B cell (primary cell): ENCODE results near the gene ARHGAP26. TPM values are rescaled to one million over a fixed set of nuclear protein-coding genes. Genes with fewer than 3 reads are reported as not detected.

Experiments used
- ATAC-seq: fragments of 200-7000 bp; cut with Tn5 transposase; one replicate; pipeline ENCODE4 v1.10.0; 2021; ENCODE audit warnings: low read depth, mild to moderate bottlenecking, moderate number of reproducible peaks, moderate library complexity
- CTCF ChIA-PET: fragments of 350-600 bp; sonication (Branson Sonifier 250); formaldehyde crosslinking; loops from one replicate; lab custom pipeline; 2021; ENCODE audit warnings: antibody characterized with exemption, inconsistent platforms; lab: Charles Lee
- POLR2A ChIA-PET: fragments of 350-600 bp; sonication (Branson Sonifier 250); formaldehyde crosslinking; loops from one replicate; lab custom pipeline; 2021; ENCODE audit warnings: antibody characterized with exemption; lab: Charles Lee
- DNase-seq: peaks from one replicate; pipeline ENCODE4 v3.0.0; 2013
- H2AFZ ChIP-seq: 2 replicates; pipeline ENCODE4 v1.6.1; 2012; ENCODE audit warnings: mild to moderate bottlenecking, low read depth, low read length; ENCODE audit not compliant: insufficient read depth, poor library complexity, severe bottlenecking
- H3K27ac ChIP-seq, 2 donors: 1 replicate in 1 of 2; 2 replicates in 1 of 2; pipeline ENCODE4 v1.5.1; 2012 to 2013; ENCODE audit warnings: low read length in 2 of 2, mild to moderate bottlenecking in 2 of 2, moderate library complexity in 1 of 2
- H3K27me3 ChIP-seq, 4 experiments: fragments of 200-600 bp in 1 of 4; sonication (generic) in 1 of 4; replicated peaks in 1 of 4; 1 replicate in 2 of 4; 2 replicates in 2 of 4; pipeline versions ENCODE4 v1.6.1 to v1.7.0; 2013 to 2016; ENCODE audit warnings: low read length in 3 of 4, mild to moderate bottlenecking in 2 of 4, mixed read lengths in 1 of 4, moderate library complexity in 1 of 4; ENCODE audit not compliant: insufficient read depth in 4 of 4, control insufficient read depth in 3 of 4; ENCODE audit errors: control extremely low read depth in 1 of 4
- H3K36me3 ChIP-seq, 2 experiments: replicated peaks in 1 of 2; 1 replicate in 1 of 2; 2 replicates in 1 of 2; pipeline versions ENCODE4 v1.6.1 to v1.7.1; 2013; ENCODE audit warnings: low read length in 1 of 2; ENCODE audit not compliant: insufficient read depth in 2 of 2, control insufficient read depth in 1 of 2; ENCODE audit errors: control extremely low read depth in 1 of 2, extremely low read depth in 1 of 2
- H3K4me1 ChIP-seq, 2 donors: fragments of 200-600 bp in 1 of 2; sonication (generic) in 1 of 2; 1 replicate in 1 of 2; 2 replicates in 1 of 2; pipeline versions ENCODE4 v1.5.1 to v1.6.1; 2013 to 2017; ENCODE audit warnings: low read length in 2 of 2; ENCODE audit not compliant: control insufficient read depth in 2 of 2, insufficient read depth in 2 of 2
- H3K4me2 ChIP-seq: replicated peaks from 2 replicates; pipeline ENCODE3; 2012; ENCODE audit warnings: mild to moderate bottlenecking, low read depth, low read length; ENCODE audit not compliant: poor library complexity, severe bottlenecking
- H3K4me3 ChIP-seq, 5 experiments: fragments of 200-600 bp in 1 of 5; sonication (generic) in 1 of 5; 1 replicate in 3 of 5; 2 replicates in 2 of 5; pipeline versions ENCODE4 v1.5.1 to v1.7.0; 2011 to 2016; ENCODE audit warnings: low read length in 4 of 5, mild to moderate bottlenecking in 4 of 5, low read depth in 2 of 5, control low read depth in 1 of 5, moderate library complexity in 1 of 5; ENCODE audit not compliant: insufficient read depth in 1 of 5; ENCODE audit errors: control extremely low read depth in 1 of 5, extremely low read depth in 1 of 5
- H3K79me2 ChIP-seq: fragments of 200-600 bp; sonication (generic); one replicate; pipeline ENCODE4 v1.6.0; 2016; ENCODE audit warnings: low read length; ENCODE audit not compliant: control insufficient read depth, insufficient read depth
- H3K9ac ChIP-seq: fragments of 200-600 bp; sonication (generic); 2 replicates; pipeline ENCODE4 v1.6.1; 2017; ENCODE audit warnings: mild to moderate bottlenecking, low read length, moderate library complexity
- H3K9me3 ChIP-seq, 3 donors: one replicate each; pipeline versions ENCODE4 v1.6.1 to v1.7.1; 2013; ENCODE audit warnings: low read length in 2 of 3; ENCODE audit not compliant: control insufficient read depth in 2 of 3, insufficient read depth in 1 of 3; ENCODE audit errors: control extremely low read depth in 1 of 3
- H4K20me1 ChIP-seq: 2 replicates; pipeline ENCODE4 v1.6.0; 2012; ENCODE audit warnings: mild to moderate bottlenecking, low read length; ENCODE audit not compliant: insufficient read depth, control insufficient read depth, poor library complexity, severe bottlenecking
- H3K27ac Mint-ChIP-seq: one replicate; pipeline ENCODE4 v1.8.0; 2021; ENCODE audit warnings: mixed read lengths
- H3K27me3 Mint-ChIP-seq: one replicate; pipeline ENCODE4 v1.8.0; 2021; ENCODE audit warnings: mixed read lengths
- H3K4me1 Mint-ChIP-seq: one replicate; pipeline ENCODE4 v1.8.0; 2021; ENCODE audit warnings: mixed read lengths
- H3K4me3 Mint-ChIP-seq: one replicate; pipeline ENCODE4 v1.8.0; 2021; ENCODE audit warnings: mixed read lengths
- H3K9me3 Mint-ChIP-seq: one replicate; pipeline ENCODE4 v1.8.0; 2022; ENCODE audit warnings: mixed read lengths; ENCODE audit not compliant: insufficient read depth
- CTCF ChIP-seq: fragments of 200-600 bp; IDR thresholded peaks from one replicate; pipeline ENCODE4 v1.8.0; 2022; ENCODE audit warnings: antibody characterized with exemption, mild to moderate bottlenecking
- EZH2 ChIP-seq: IDR thresholded peaks from 2 replicates; pipeline ENCODE4 v1.6.1; 2012; ENCODE audit warnings: borderline replicate concordance, low read depth, mild to moderate bottlenecking, moderate library complexity, low read length; ENCODE audit not compliant: insufficient read depth, poor library complexity, severe bottlenecking
- WGBS: methylation state at CpG from one replicate; pipeline ENCODE4 v1.1.5; 2013; ENCODE audit warnings: missing lambda C conversion rate; ENCODE audit not compliant: insufficient coverage; 5-methylcytosine and 5-hydroxymethylcytosine counted together
- intact Hi-C: fragments of 100-400 bp; cut with micrococcal nuclease; formaldehyde crosslinking; loops from one replicate; pipeline ENCODE4 v1.10.0; 2022
- polyA plus RNA-seq: library from polyadenylated mRNA; depleted of rRNA; stranded (reverse); fragments of >200 nt; gene quantifications from 2 replicates; pipeline ENCODE4 v1.2.3, GENCODE V29; 2012
- total RNA-seq, 2 donors: library from RNA; stranded (reverse); fragments of 120-200 nt in 1 of 2; gene quantifications; 1 replicate in 1 of 2; 2 replicates in 1 of 2; pipeline versions ENCODE4 v1.2.3 to v1.2.4, GENCODE V29; 2013 to 2022

Gene ARHGAP26
- total and polyA plus RNA-seq, 2 donors (not counting 1 experiment from before 2014, with no cell fraction given): 1.8 to 22.5 TPM

- no peak overlapping the region for H2AFZ ChIP-seq
- intact Hi-C loops: no loop called here
- H3K9me3 Mint-ChIP-seq: no peaks in the 10 kb centered on the region
- H3K4me1 Mint-ChIP-seq: no peaks in the 10 kb centered on the region
- H3K27me3 ChIP-seq: no peaks in the 10 kb centered on the region
- ATAC-seq: no peak
- no peak overlapping the region for H3K4me3 Mint-ChIP-seq
- H3K9me3 ChIP-seq: no peaks in the 10 kb centered on the region
- H3K36me3 ChIP-seq: peaks cover 13 to 17% of the 10 kb centered on the region in 2 experiments
- no peak for DNase-seq
- TF ChIP-seq CTCF (no peak), EZH2 (no peak)
- ChIA-PET POLR2A (no interaction called here), CTCF (interaction anchor here (1.0 to 4.6 kb wide), 2 partner anchors 17 to 919 kb away, joined by 4 to 15 read pairs; no protein-coding TSS in a partner anchor)
- no CpG with 5 or more reads among the region's 2 CpGs for WGBS
- H3K4me1 ChIP-seq: no peaks in the 10 kb centered on the region
- H3K27ac ChIP-seq: no peak overlapping the region
- H3K4me2 ChIP-seq: no peak overlapping the region
- no peak overlapping the region for H3K4me3 ChIP-seq
- H3K9ac ChIP-seq: no peak overlapping the region
- no peaks in the 10 kb centered on the region for H4K20me1 ChIP-seq
- H3K27me3 Mint-ChIP-seq: no peaks in the 10 kb centered on the region
- H3K79me2 ChIP-seq: no peaks in the 10 kb centered on the region
- no peak overlapping the region for H3K27ac Mint-ChIP-seq
These were observed 135.2 kb downstream of the ARHGAP26 start for GRCh38 chr5:142905348-142905747.

GRCh38 chr5:142906863-142907671 is 136.9 kb downstream of the ARHGAP26 start:
- no peaks in the 10 kb centered on the region for H4K20me1 ChIP-seq

More at GRCh38 chr5:142906863-142907671, 136.9 kb downstream of the ARHGAP26 start:
- Histone ChIP-seq H3K9me3 (no peaks in the 10 kb centered on the region), H2AFZ (no peak overlapping the region), H3K9ac (no peak overlapping the region), H3K4me2 (no peak overlapping the region), H3K4me3 (no peak overlapping the region), H3K4me1 (no peaks in the 10 kb centered on the region), H3K36me3 (peaks cover 13 to 20% of the 10 kb centered on the region in 2 experiments), H3K27ac (no peak overlapping the region), H3K27me3 (no peaks in the 10 kb centered on the region), H3K79me2 (no peaks in the 10 kb centered on the region)
- no peak overlapping the region for H3K27ac Mint-ChIP-seq
- WGBS: 96% methylated on average over 3 of the region's 7 CpGs
- no peaks in the 10 kb centered on the region for H3K27me3 Mint-ChIP-seq
- no peaks in the 10 kb centered on the region for H3K4me1 Mint-ChIP-seq
- intact Hi-C loops: no loop called here
- no peaks in the 10 kb centered on the region for H3K9me3 Mint-ChIP-seq
- ChIA-PET POLR2A (no interaction called here), CTCF (interaction anchor here (4.6 kb wide), 1 partner anchor 18 kb away, joined by 15 read pairs; no protein-coding TSS in a partner anchor)
- no peak for TF ChIP-seq CTCF
- TF ChIP-seq EZH2: no peak
- H3K4me3 Mint-ChIP-seq: no peak overlapping the region
- DNase-seq: no peak
- ATAC-seq: no peak
